H7 (cell line): Measurements from ENCODE around the gene CDO1. TPM values are rescaled to one million over a fixed set of nuclear protein-coding genes. Genes with fewer than 3 reads are reported as not detected.

ENCODE experiments used
- total RNA-seq: library from RNA; depleted of rRNA; stranded (reverse); fragments of >200 nt; shearing (Covaris generic); gene quantifications from 2 replicates; pipeline ENCODE4 v1.2.3, GENCODE V29; 2014; rRNA removed

CDO1 gene
- total RNA-seq, 1 experiment from 2014 or later: 9.2 TPM

Other genes with a start within 250 kb of the CDO1 start
- gene TICAM2, start 214.2 kb downstream of the CDO1 start, total RNA-seq: not detected in 2 replicates
- 53.0 and 58.9 TPM in 2 replicates for gene TMED7, start 190.6 kb downstream of the CDO1 start, total RNA-seq
- gene ATG12, start 24.9 kb upstream of the CDO1 start, total RNA-seq: 53.9 and 69.2 TPM in 2 replicates
- gene AP3S1, start 25.3 kb upstream of the CDO1 start, total RNA-seq: 40.6 and 59.3 TPM in 2 replicates
- gene LVRN, start 145.8 kb upstream of the CDO1 start, total RNA-seq: 0.15 and 1.2 TPM in 2 replicates
- not detected in 2 replicates for gene ARL14EPL, start 215.8 kb upstream of the CDO1 start, total RNA-seq